Gastroesophageal sphincter (tissue), 3 donors: ENCODE results near the gene ESM1.

ENCODE experiments used
- EP300 ChIP-seq: sonication (generic); formaldehyde crosslinking; IDR thresholded peaks from one replicate; pipeline ENCODE4 v1.6.1; 2017; ENCODE audit warnings: antibody characterized with exemption, mild to moderate bottlenecking
- POLR2A ChIP-seq, 2 donors: fragments of 450-650 bp; IDR thresholded peaks; one replicate each; pipeline ENCODE4 v1.6.1; 2017; ENCODE audit warnings: antibody characterized with exemption in 2 of 2, mild to moderate bottlenecking in 2 of 2, moderate library complexity in 1 of 2
- POLR2AphosphoS5 ChIP-seq: sonication (generic); formaldehyde crosslinking; IDR thresholded peaks from one replicate; pipeline ENCODE4 v1.6.1; 2017; ENCODE audit warnings: antibody characterized with exemption
- TF ChIP-seq, protein P1 (sequence below), 4 experiments: fragments of 200-600 bp in 2 of 4; fragments of 450-650 bp in 2 of 4; sonication (generic) in 1 of 4; IDR thresholded peaks; one replicate each; pipeline ENCODE4 v1.5.1; 2017 to 2019; ENCODE audit warnings: antibody characterized with exemption in 4 of 4, mild to moderate bottlenecking in 2 of 4, moderate library complexity in 2 of 4

DNA sequence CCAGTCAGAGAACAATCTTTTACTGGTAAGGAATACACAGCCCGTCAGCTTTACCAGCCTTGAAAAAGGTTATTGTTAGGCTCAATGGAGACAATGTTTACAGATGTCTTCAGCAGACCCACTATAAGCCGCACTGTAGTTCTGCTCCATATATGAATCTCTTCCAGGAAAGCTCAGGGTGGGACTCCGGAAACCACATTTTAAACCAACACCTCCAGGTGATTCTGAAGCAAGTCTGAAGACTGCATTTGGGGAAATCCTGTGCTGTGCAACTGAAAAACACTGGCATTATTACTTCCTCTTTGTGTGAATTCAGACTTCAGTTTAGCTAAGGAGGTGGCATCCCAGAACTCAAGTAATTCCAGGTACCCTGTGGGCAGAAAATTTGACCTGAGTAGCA lies 42.2 kb upstream of the ESM1 start:
- TF ChIP-seq, protein P1, sequence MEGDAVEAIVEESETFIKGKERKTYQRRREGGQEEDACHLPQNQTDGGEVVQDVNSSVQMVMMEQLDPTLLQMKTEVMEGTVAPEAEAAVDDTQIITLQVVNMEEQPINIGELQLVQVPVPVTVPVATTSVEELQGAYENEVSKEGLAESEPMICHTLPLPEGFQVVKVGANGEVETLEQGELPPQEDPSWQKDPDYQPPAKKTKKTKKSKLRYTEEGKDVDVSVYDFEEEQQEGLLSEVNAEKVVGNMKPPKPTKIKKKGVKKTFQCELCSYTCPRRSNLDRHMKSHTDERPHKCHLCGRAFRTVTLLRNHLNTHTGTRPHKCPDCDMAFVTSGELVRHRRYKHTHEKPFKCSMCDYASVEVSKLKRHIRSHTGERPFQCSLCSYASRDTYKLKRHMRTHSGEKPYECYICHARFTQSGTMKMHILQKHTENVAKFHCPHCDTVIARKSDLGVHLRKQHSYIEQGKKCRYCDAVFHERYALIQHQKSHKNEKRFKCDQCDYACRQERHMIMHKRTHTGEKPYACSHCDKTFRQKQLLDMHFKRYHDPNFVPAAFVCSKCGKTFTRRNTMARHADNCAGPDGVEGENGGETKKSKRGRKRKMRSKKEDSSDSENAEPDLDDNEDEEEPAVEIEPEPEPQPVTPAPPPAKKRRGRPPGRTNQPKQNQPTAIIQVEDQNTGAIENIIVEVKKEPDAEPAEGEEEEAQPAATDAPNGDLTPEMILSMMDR (IDR thresholded peaks at IDR 0.05), result no peak
- no peak for TF ChIP-seq POLR2A (IDR thresholded peaks at IDR 0.05)
- no peak for TF ChIP-seq POLR2AphosphoS5
- TF ChIP-seq EP300, result no peak
